Kidney (tissue), 14 donors: ENCODE measurements around the gene CTRL. TPM values are rescaled to one million over a fixed set of nuclear protein-coding genes. Genes with fewer than 3 reads are reported as not detected.

Experiments used
- DNase-seq, 5 donors: peaks; one replicate each; pipeline ENCODE4 v3.0.0-alpha.2; 2013 to 2020
- FAIRE-seq: peaks from 2 replicates; lab custom pipeline; 2012; peaks lifted over from hg19 to GRCh38; lab: Jason Lieb, UNC
- H3K27ac ChIP-seq, 2 donors: one replicate each; pipeline ENCODE4 v1.7.0; 2013; ENCODE audit warnings: low read depth in 2 of 2, low read length in 2 of 2, inconsistent platforms in 1 of 2
- H3K27me3 ChIP-seq: one replicate; pipeline ENCODE4 v1.7.1; 2013; ENCODE audit warnings: low read length, inconsistent platforms; ENCODE audit not compliant: control insufficient read depth, insufficient read depth
- H3K36me3 ChIP-seq, 3 donors: one replicate each; pipeline versions ENCODE4 v1.7.0 to v1.7.1; 2013; ENCODE audit warnings: low read length in 3 of 3, control low read depth in 1 of 3, inconsistent platforms in 1 of 3; ENCODE audit not compliant: insufficient read depth in 3 of 3, control insufficient read depth in 2 of 3
- H3K4me1 ChIP-seq, 3 donors: one replicate each; pipeline versions ENCODE4 v1.7.0 to v1.7.1; 2013; ENCODE audit warnings: low read length in 3 of 3, inconsistent platforms in 1 of 3, low read depth in 1 of 3; ENCODE audit not compliant: control insufficient read depth in 2 of 3, insufficient read depth in 2 of 3
- H3K4me3 ChIP-seq, 3 donors: one replicate each; pipeline versions ENCODE4 v1.7.0 to v1.8.1; 2013; ENCODE audit warnings: low read length in 3 of 3, control low read depth in 1 of 3, inconsistent platforms in 1 of 3
- H3K9ac ChIP-seq, 3 donors: one replicate each; pipeline versions ENCODE4 v1.7.0 to v1.7.1; 2013; ENCODE audit warnings: low read length in 3 of 3, control low read depth in 1 of 3, inconsistent platforms in 1 of 3
- H3K9me3 ChIP-seq, 3 donors: one replicate each; pipeline versions ENCODE4 v1.7.0 to v1.7.1; 2013; ENCODE audit warnings: low read length in 3 of 3, control low read depth in 1 of 3, inconsistent platforms in 1 of 3; ENCODE audit not compliant: control insufficient read depth in 2 of 3, insufficient read depth in 1 of 3
- intact Hi-C: fragments of 100-400 bp; cut with DNase I; formaldehyde crosslinking; loops from one replicate; pipeline ENCODE4 v1.11.1; 2022
- polyA plus RNA-seq: library from polyadenylated mRNA; stranded (reverse); fragments of 350-450 nt; fragmentation: Illumina TruSeq; extraction: RNeasy Lipid Tissue Mini Kit (QIAGEN cat#74804); gene quantifications from one replicate; pipeline ENCODE4 v1.2.3, GENCODE V29; 2014; ENCODE audit warnings: low read depth, low replicate concordance; ENCODE audit not compliant: insufficient read depth
- total RNA-seq: library from RNA; stranded (reverse); fragmentation: NEBNext Ultra II Directional; extraction: Animal tissue kit (Norgen Biotek cat#: 25700); gene quantifications from one replicate; pipeline ENCODE4 v1.2.1, GENCODE V29; 2021
- TF ChIP-seq, protein P1 (sequence below): IDR thresholded peaks from 3 replicates; pipeline ENCODE4 v1.5.1; 2012; ENCODE audit warnings: mild to moderate bottlenecking, moderate library complexity, borderline replicate concordance; ENCODE audit not compliant: insufficient read depth; ENCODE audit errors: extremely low read depth
- donor health status: control.
- donor health status: control.
- donor health status: control.
- donor health status: control.
- donor health status: control.
- donor health status: DM: yes; HTN: yes; CAD: no.
- donor health status: Normal renal cell carcinoma (clear cell type).

Gene CTRL
- total and polyA plus RNA-seq, 2 donors from 2014 or later = 0.69 TPM; not detected in 1

DNA sequence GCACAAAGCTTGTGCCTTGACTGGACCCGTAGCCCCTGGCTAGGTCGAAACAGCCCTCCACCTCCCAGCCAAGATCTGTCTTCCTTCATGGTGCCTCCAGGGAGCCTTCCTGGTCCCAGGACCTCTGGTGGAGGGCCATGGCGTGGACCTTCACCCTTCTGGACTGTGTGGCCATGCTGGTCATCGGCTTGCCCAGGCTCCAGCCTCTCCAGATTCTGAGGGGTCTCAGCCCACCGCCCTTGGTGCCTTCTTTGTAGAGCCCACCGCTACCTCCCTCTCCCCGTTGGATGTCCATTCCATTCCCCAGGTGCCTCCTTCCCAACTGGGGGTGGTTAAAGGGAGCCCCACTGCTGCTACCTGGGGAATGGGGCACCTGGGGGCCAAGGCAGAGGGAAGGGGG, 3.5 kb downstream of the CTRL start:
- Histone ChIP-seq H3K27ac (no peak overlapping the region), H3K9ac (no peak overlapping the region), H3K9me3 (no peaks in the 10 kb centered on the region), H3K27me3 (no peaks in the 10 kb centered on the region), H3K4me1 (peaks cover 0 to 6% (median 0%) of the 10 kb centered on the region in 3 donors), H3K36me3 (peaks cover 0 to 11% (median 2%) of the 10 kb centered on the region in 3 donors), H3K4me3 (no peak overlapping the region)
- intact Hi-C loops = loop anchor here (10.0 kb wide), 2 partner anchors 113 to 253 kb away; no protein-coding TSS in a partner anchor
- DNase-seq (no peak), FAIRE-seq (no peak)
- TF ChIP-seq, protein P1, sequence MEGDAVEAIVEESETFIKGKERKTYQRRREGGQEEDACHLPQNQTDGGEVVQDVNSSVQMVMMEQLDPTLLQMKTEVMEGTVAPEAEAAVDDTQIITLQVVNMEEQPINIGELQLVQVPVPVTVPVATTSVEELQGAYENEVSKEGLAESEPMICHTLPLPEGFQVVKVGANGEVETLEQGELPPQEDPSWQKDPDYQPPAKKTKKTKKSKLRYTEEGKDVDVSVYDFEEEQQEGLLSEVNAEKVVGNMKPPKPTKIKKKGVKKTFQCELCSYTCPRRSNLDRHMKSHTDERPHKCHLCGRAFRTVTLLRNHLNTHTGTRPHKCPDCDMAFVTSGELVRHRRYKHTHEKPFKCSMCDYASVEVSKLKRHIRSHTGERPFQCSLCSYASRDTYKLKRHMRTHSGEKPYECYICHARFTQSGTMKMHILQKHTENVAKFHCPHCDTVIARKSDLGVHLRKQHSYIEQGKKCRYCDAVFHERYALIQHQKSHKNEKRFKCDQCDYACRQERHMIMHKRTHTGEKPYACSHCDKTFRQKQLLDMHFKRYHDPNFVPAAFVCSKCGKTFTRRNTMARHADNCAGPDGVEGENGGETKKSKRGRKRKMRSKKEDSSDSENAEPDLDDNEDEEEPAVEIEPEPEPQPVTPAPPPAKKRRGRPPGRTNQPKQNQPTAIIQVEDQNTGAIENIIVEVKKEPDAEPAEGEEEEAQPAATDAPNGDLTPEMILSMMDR = no peak

DNA sequence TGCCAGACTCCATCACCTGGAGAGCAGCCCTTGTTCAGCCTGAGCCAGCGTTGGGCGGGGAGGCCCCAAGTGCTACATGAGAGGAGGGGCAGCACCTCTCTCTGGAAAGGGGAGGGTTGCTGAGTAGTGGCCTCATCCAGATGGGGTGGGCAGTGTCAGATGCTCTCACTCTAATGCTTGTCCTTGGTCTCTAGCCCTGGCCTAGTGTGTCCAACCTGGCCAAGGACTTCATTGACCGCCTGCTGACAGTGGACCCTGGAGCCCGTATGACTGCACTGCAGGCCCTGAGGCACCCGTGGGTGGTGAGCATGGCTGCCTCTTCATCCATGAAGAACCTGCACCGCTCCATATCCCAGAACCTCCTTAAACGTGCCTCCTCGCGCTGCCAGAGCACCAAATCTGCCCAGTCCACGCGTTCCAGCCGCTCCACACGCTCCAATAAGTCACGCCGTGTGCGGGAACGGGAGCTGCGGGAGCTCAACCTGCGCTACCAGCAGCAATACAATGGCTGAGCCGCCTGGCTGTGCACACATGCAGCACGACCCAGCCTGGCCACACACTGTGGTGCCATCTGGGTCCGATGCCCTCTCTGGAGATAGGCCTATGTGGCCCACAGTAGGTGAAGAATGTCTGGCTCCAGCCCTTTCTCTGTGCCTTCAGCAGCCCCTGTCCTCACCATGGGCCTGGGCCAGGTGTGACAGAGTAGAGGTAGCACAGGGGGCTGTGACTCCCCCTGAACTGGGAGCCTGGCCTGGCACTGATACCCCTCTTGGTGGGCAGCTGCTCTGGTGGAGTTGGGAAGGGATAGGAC, 4.3 kb downstream of the CTRL start:
- no peak for DNase-seq
- intact Hi-C loops = loop anchor here (10.0 kb wide), 2 partner anchors 113 to 253 kb away; no protein-coding TSS in a partner anchor
- Histone ChIP-seq H3K4me3 (no peak overlapping the region), H3K27me3 (no peaks in the 10 kb centered on the region), H3K36me3 (peaks cover 0 to 11% (median 2%) of the 10 kb centered on the region in 3 donors), H3K27ac (no peak overlapping the region), H3K4me1 (peaks cover 0 to 6% (median 0%) of the 10 kb centered on the region in 3 donors), H3K9ac (no peak overlapping the region), H3K9me3 (no peaks in the 10 kb centered on the region)
- TF ChIP-seq, protein P1 = no peak
- FAIRE-seq = no peak

DNA sequence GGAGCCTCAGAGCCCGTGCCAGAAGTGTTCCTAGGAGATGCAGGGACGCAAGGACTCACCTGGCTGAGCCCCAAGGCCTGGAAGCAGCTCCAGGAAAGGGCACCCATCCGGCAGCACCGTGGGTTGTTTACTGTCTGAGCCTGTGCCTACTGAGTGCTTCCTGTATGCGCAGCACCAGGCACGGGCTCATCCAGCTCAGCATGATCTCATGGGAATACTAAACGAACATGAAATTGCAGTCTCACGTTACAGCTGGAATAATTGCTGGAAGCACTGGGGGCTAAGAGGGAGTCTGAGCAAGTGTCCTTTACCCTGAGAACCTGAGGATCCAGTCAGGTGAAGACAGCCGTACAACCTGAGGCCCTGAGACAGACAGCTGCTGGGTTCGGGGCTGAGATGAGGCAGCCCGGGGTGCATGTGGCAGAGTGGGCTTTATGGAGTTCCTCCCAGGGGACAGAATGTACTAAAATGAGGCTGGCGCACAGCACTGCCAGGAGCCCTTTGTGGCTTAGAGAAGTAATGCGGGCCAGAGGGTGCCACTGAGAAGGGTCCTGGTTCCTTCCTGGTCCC, 5.4 kb downstream of the CTRL start:
- no peak overlapping the region for H3K9ac ChIP-seq
- H3K4me1 ChIP-seq = peaks cover 0 to 6% (median 0%) of the 10 kb centered on the region in 3 donors
- FAIRE-seq = no peak
- H3K9me3 ChIP-seq = no peaks in the 10 kb centered on the region
- DNase-seq = no peak
- no peak overlapping the region for H3K4me3 ChIP-seq
- TF ChIP-seq, protein P1 = no peak
- no peak overlapping the region for H3K27ac ChIP-seq
- peaks cover 0 to 11% (median 2%) of the 10 kb centered on the region in 3 donors for H3K36me3 ChIP-seq
- H3K27me3 ChIP-seq = no peaks in the 10 kb centered on the region
- intact Hi-C loops = loop anchor here (10.0 kb wide), 2 partner anchors 111 to 251 kb away; no protein-coding TSS in a partner anchor
